Ascending aorta (tissue), 2 donors: ENCODE data around the gene CENPU. TPM values are rescaled to one million over a fixed set of nuclear protein-coding genes. Genes with fewer than 3 reads are reported as not detected.
A peak's percentile ranks its signal among the peaks of the same experiment; 100 is the strongest.

Experiments used
- DNase-seq, 2 donors: peaks; one replicate each; pipeline ENCODE4 v3.0.0-alpha.2; 2019; ENCODE audit warnings: low spot score in 2 of 2
- H3K27ac ChIP-seq, 2 donors: fragments of 200-600 bp; sonication (generic); one replicate each; pipeline ENCODE4 v1.5.1; 2016 to 2017; ENCODE audit warnings: mild to moderate bottlenecking in 1 of 2
- H3K27me3 ChIP-seq: fragments of 200-600 bp; sonication (generic); one replicate; pipeline ENCODE4 v1.5.1; 2017
- H3K36me3 ChIP-seq, 2 donors: fragments of 200-600 bp; sonication (generic); one replicate each; pipeline ENCODE4 v1.5.1; 2016
- H3K4me1 ChIP-seq, 2 donors: fragments of 200-600 bp; sonication (generic); one replicate each; pipeline ENCODE4 v1.5.1; 2016 to 2017; ENCODE audit warnings: mild to moderate bottlenecking in 1 of 2
- H3K4me3 ChIP-seq, 2 donors: fragments of 200-600 bp; sonication (generic); one replicate each; pipeline ENCODE4 v1.5.1; 2016 to 2017; ENCODE audit warnings: mild to moderate bottlenecking in 1 of 2
- H3K9me3 ChIP-seq, 2 donors: fragments of 200-600 bp; sonication (generic); one replicate each; pipeline ENCODE4 v1.5.1; 2016
- intact Hi-C: fragments of 100-400 bp; cut with DNase I; formaldehyde crosslinking; loops from one replicate; pipeline ENCODE4 v1.15.1; 2023
- total RNA-seq: library from RNA; depleted of rRNA; stranded (reverse); fragments of >200 nt; gene quantifications from one replicate; pipeline ENCODE4 v1.1.0, GENCODE V29; 2016
- TF ChIP-seq, protein P1 (sequence below), 3 experiments: fragments of 200-600 bp in 2 of 3; fragments of 450-650 bp in 1 of 3; sonication (generic) in 2 of 3; IDR thresholded peaks; one replicate each; pipeline ENCODE4 v1.5.1; 2016 to 2019; ENCODE audit warnings: antibody characterized with exemption in 3 of 3, mild to moderate bottlenecking in 1 of 3, moderate library complexity in 1 of 3

CENPU gene
- total RNA-seq, 1 donor from 2014 or later: not detected

DNA sequence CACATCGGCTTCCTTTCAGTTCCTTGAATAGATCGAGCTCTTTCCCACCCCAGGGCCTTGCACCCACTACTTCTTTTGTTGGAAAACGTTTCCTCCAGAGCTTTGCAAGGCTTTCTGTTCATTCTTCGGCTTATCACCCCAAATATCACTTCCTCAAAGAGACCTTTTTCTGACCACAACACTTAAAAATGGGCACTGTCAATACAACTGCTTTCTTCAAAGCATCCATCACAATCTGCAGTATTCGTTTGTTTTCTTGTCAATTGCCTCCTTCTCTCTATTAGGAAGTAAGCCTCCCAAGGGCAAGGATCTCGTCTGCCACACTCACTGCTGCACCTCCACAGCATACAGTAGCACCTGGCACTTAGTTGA, 17.7 kb upstream of the CENPU start:
- TF ChIP-seq, protein P1, sequence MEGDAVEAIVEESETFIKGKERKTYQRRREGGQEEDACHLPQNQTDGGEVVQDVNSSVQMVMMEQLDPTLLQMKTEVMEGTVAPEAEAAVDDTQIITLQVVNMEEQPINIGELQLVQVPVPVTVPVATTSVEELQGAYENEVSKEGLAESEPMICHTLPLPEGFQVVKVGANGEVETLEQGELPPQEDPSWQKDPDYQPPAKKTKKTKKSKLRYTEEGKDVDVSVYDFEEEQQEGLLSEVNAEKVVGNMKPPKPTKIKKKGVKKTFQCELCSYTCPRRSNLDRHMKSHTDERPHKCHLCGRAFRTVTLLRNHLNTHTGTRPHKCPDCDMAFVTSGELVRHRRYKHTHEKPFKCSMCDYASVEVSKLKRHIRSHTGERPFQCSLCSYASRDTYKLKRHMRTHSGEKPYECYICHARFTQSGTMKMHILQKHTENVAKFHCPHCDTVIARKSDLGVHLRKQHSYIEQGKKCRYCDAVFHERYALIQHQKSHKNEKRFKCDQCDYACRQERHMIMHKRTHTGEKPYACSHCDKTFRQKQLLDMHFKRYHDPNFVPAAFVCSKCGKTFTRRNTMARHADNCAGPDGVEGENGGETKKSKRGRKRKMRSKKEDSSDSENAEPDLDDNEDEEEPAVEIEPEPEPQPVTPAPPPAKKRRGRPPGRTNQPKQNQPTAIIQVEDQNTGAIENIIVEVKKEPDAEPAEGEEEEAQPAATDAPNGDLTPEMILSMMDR (IDR thresholded peaks at IDR 0.05): no peak
- peaks cover 6 to 19% of the 10 kb centered on the region in 2 donors for H3K4me1 ChIP-seq
- intact Hi-C loops: no loop called here
- no peak overlapping the region for H3K4me3 ChIP-seq
- no peak for DNase-seq
- no peak overlapping the region for H3K27ac ChIP-seq
- H3K27me3 ChIP-seq: no peaks in the 10 kb centered on the region
- H3K36me3 ChIP-seq: peaks cover 15 to 20% of the 10 kb centered on the region in 2 donors
- H3K9me3 ChIP-seq: no peaks in the 10 kb centered on the region

DNA sequence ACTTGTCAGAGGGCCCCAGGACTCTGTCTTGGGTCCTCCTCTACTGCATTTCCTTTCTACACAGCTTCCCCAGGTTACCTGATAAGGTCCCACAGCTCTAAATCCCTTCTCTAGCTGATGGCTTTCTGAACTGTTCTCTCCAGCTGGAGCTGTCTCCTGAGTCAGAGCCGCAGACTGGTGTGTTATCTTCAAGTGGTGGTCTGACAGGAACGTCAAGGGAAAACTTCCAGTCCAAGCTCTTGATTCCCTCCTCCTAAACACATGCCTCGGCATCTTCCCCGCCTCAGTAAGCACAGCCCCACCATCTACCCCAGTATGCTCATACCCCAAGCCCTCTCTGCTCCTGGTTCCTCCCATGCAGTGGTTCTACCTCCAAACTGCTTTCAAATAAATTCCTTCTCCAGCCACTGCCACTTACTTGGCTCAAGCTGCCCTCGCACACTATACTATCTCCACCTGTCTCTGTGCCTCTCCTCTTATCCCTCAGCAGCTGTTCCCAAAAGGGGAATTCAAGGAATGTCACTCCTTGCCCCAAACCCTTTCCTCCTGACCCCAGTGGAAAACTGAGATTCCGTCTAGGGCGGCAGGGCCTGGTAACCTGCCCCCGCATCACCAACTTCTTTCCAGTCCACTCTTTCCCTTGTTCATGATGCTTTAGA, 17.2 kb upstream of the CENPU start:
- Histone ChIP-seq H3K27ac (no peak overlapping the region), H3K4me1 (peaks cover 6 to 23% of the 10 kb centered on the region in 2 donors), H3K9me3 (no peaks in the 10 kb centered on the region), H3K36me3 (peaks cover 12 to 15% of the 10 kb centered on the region in 2 donors), H3K27me3 (no peaks in the 10 kb centered on the region), H3K4me3 (no peak overlapping the region)
- peak in 1 of 2 donors; percentile 37 for DNase-seq
- intact Hi-C loops: no loop called here
- TF ChIP-seq, protein P1 (IDR thresholded peaks at IDR 0.05): no peak

DNA sequence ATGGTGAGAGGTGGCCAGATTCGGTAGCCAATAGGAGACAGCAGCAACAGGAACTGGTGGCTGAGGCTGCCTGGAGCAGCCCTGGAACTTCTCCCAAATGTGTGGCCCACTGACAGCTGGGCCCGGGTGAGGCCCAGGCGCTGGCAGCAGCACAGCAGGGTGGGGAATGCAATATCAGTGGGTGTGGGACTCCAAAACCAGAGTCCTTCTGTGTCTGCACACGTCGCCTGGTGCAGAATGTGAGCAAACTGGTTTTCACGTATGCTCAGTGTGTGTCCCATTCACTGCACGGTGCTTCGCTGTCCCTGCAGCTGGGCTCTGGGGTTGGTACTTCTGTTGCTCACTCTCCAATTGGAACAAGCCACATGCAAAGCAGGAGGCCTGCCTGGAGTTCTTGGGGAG, 14.4 kb upstream of the CENPU start:
- DNase-seq: peak in 1 of 2 donors; percentile 61
- intact Hi-C loops: loop anchor here (5.0 to 10.0 kb wide), 5 partner anchors 79 to 483 kb away; partner anchors contain the start of genes ACSL1, CASP3 and PRIMPOL
- no peaks in the 10 kb centered on the region for H3K9me3 ChIP-seq
- TF ChIP-seq, protein P1 (IDR thresholded peaks at IDR 0.05): no peak
- peaks cover 0 to 5% of the 10 kb centered on the region in 2 donors for H3K36me3 ChIP-seq
- H3K27me3 ChIP-seq: no peaks in the 10 kb centered on the region
- H3K4me1 ChIP-seq: peaks cover 6 to 26% of the 10 kb centered on the region in 2 donors
- H3K27ac ChIP-seq: peak overlapping the region in 1 of 2 donors; percentile 77
- H3K4me3 ChIP-seq: no peak overlapping the region

DNA sequence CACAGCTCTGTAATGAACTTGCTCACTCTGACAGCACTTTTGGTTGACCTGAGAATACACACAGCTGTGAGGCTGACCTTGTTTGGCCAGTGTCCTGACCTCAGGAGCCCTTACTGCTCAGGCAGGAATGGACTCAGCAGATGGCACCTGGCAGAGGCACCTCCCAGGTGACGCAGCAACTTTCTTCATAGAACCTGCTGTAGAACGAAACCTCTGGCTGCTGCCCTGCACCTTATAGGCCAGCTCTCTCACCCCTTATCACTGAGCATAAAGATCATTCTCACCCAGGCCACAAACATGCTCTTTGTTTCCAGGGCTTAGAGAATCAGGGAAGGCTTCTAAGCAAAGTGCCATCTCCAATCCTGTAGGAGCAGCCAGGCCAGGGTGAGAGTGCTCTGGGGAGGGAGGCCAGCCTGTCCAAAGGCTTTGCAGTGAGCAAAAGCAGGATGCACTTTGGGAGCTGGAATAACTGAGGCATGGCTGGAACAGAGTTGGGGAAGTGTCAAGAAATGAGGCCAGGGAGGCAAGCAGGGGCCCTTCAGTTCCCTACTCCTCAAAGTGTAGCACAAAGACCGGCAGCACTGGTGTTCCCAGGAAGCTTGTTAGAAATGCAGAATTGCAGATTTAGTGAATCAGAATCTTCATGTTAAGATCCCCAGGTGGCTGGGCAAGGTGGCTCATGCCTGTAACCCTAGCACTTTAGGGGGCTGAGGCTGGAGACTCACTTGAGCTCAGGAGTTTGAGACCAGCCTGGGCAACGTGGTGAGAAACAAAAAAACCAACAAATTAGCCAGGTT, 13.3 kb upstream of the CENPU start:
- peak overlapping the region in 1 of 2 donors; percentile 36 for H3K4me3 ChIP-seq
- TF ChIP-seq, protein P1 (IDR thresholded peaks at IDR 0.05): no peak
- peaks cover 6 to 26% of the 10 kb centered on the region in 2 donors for H3K4me1 ChIP-seq
- intact Hi-C loops: loop anchor here (5.0 to 10.0 kb wide), 5 partner anchors 80 to 482 kb away; partner anchors contain the start of genes ACSL1, CASP3 and PRIMPOL
- H3K36me3 ChIP-seq: no peaks in the 10 kb centered on the region
- H3K27ac ChIP-seq: peak overlapping the region; percentile 74 to 77
- H3K9me3 ChIP-seq: no peaks in the 10 kb centered on the region
- no peaks in the 10 kb centered on the region for H3K27me3 ChIP-seq
- no peak for DNase-seq

DNA sequence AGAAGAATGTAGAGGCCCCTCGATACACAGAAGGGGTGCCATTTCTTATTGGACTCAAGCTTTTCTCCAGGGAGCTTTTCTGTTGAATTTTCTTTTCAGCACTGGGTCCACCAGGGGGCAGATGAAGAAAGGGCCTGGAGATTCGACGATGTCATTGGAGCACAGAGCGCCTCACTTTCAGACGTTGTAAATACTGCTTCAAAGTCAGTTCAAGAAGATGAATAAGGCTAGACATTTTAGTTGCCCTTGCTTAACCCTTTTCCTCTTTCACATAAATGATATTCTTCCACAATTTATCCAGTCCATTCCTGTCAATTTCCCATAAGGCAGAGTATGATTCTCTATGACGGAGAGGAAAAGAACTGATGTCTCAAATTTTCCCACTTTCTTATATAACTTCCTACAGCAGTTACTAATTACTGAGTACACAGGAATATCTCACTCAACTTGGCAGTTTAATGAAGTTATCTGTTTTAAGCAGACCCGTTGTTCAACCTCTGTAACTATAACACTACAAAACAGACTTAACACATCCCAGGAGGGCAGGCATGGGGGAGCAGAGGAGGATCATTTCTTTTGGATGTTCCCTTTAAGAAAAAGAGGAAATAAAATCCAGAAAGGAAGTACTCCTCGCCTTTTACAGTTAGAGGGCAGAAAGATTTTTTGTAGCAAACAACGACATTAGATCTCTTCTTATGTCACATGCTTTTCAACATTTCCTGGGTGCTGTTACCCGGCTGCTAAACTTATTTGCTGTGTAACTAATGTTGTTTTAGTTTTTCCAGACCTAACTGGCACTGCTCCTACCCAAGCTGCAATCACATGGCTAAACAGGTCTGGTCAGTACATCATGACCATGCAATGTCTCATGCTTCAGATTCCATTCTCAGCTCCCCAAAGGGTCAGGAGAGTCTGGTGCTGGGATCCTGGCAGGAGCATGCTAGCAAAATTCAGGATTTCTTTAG, 12.2 kb upstream of the CENPU start:
- intact Hi-C loops: loop anchor here (1.0 to 10.0 kb wide), 8 partner anchors 12 to 481 kb away; partner anchors contain the start of genes ACSL1, CASP3, CENPU and PRIMPOL
- DNase-seq: peak; percentile 17 to 86
- peaks cover 6 to 26% of the 10 kb centered on the region in 2 donors for H3K4me1 ChIP-seq
- TF ChIP-seq, protein P1 (IDR thresholded peaks at IDR 0.05): peak; percentile 57 to 78 (median 71)
- H3K27me3 ChIP-seq: no peaks in the 10 kb centered on the region
- peak overlapping the region in 1 of 2 donors; percentile 36 for H3K4me3 ChIP-seq
- peak overlapping the region; percentile 74 to 77 for H3K27ac ChIP-seq
- no peaks in the 10 kb centered on the region for H3K36me3 ChIP-seq
- H3K9me3 ChIP-seq: no peaks in the 10 kb centered on the region
